Measurements from ENCODE around the gene EIPR1. TPM values are rescaled to one million over a fixed set of nuclear protein-coding genes. Genes with fewer than 3 reads are reported as not detected.

The EIPR1 gene
- total RNA-seq, 1 donor from 2014 or later, result 27.8 TPM

- no peaks in the 10 kb centered on the region for H3K36me3 ChIP-seq (ENCODE audit: insufficient read depth, low read length)
- Mint-ChIP-seq H3K9me3 (ENCODE audit: unreplicated experiment) (peaks cover 4% of the 10 kb centered on the region), H3K4me3 (ENCODE audit: unreplicated experiment) (no peak overlapping the region), H3K36me3 (ENCODE audit: low read depth, unreplicated experiment) (peaks cover 5% of the 10 kb centered on the region), H3K27me3 (ENCODE audit: low read depth, unreplicated experiment) (no peaks in the 10 kb centered on the region), H3K27ac (ENCODE audit: unreplicated experiment) (no peak overlapping the region), H3K4me1 (ENCODE audit: low read depth, unreplicated experiment) (peaks cover 4% of the 10 kb centered on the region)
- FAIRE-seq, result no peak
- peaks cover 8% of the 10 kb centered on the region for H3K79me2 ChIP-seq (ENCODE audit: insufficient read depth, low read length)
- H4K20me1 ChIP-seq (ENCODE audit: insufficient read depth, low read length), result peaks cover 21% of the 10 kb centered on the region
- H3K27me3 ChIP-seq (ENCODE audit: insufficient read depth, low read length), result no peaks in the 10 kb centered on the region
- no peak overlapping the region for H2AFZ ChIP-seq (ENCODE audit: low read depth, low read length)
- DNase-seq (ENCODE audit: low read depth), result no peak
- no peaks in the 10 kb centered on the region for H3K4me1 ChIP-seq (ENCODE audit: insufficient read depth, low read length)
- H3K27ac ChIP-seq (ENCODE audit: low read depth, low read length), result no peak overlapping the region
- no peak overlapping the region for H3K9ac ChIP-seq (ENCODE audit: low read length)
- H3K4me3 ChIP-seq (ENCODE audit: insufficient read depth, low read depth, low read length), result no peak overlapping the region
- H3K9me3 ChIP-seq (ENCODE audit: insufficient read depth, low read depth, low read length), result peaks cover 6% of the 10 kb centered on the region
- TF ChIP-seq CTCF (IDR thresholded peaks at IDR 0.05; ENCODE audit: insufficient read depth, low read depth, low read length) (no peak), EZH2 (IDR thresholded peaks at IDR 0.05; ENCODE audit: insufficient read depth, low read length) (no peak)
- no peak overlapping the region for H3K4me2 ChIP-seq (ENCODE audit: low read length)
Measured at GRCh38 chr2:3217646-3218045, 160.0 kb downstream of the EIPR1 start.

- Mint-ChIP-seq H3K27me3 (ENCODE audit: low read depth, unreplicated experiment) (no peaks in the 10 kb centered on the region), H3K4me3 (ENCODE audit: unreplicated experiment) (no peak overlapping the region), H3K36me3 (ENCODE audit: low read depth, unreplicated experiment) (peaks cover 5% of the 10 kb centered on the region), H3K4me1 (ENCODE audit: low read depth, unreplicated experiment) (no peaks in the 10 kb centered on the region), H3K9me3 (ENCODE audit: unreplicated experiment) (peaks cover 3% of the 10 kb centered on the region), H3K27ac (ENCODE audit: unreplicated experiment) (no peak overlapping the region)
- H3K4me3 ChIP-seq (ENCODE audit: insufficient read depth, low read depth, low read length), result no peak overlapping the region
- H3K4me1 ChIP-seq (ENCODE audit: insufficient read depth, low read length), result no peaks in the 10 kb centered on the region
- TF ChIP-seq CTCF (IDR thresholded peaks at IDR 0.05; ENCODE audit: insufficient read depth, low read depth, low read length) (no peak), EZH2 (IDR thresholded peaks at IDR 0.05; ENCODE audit: insufficient read depth, low read length) (no peak)
- no peak for FAIRE-seq
- peaks cover 8% of the 10 kb centered on the region for H3K79me2 ChIP-seq (ENCODE audit: insufficient read depth, low read length)
- no peak overlapping the region for H2AFZ ChIP-seq (ENCODE audit: low read depth, low read length)
- H3K9ac ChIP-seq (ENCODE audit: low read length), result no peak overlapping the region
- H3K27ac ChIP-seq (ENCODE audit: low read depth, low read length), result no peak overlapping the region
- H3K27me3 ChIP-seq (ENCODE audit: insufficient read depth, low read length), result no peaks in the 10 kb centered on the region
- peaks cover 21% of the 10 kb centered on the region for H4K20me1 ChIP-seq (ENCODE audit: insufficient read depth, low read length)
- H3K4me2 ChIP-seq (ENCODE audit: low read length), result no peak overlapping the region
- H3K36me3 ChIP-seq (ENCODE audit: insufficient read depth, low read length), result no peaks in the 10 kb centered on the region
- no peak for DNase-seq (ENCODE audit: low read depth)
- peaks cover 6% of the 10 kb centered on the region for H3K9me3 ChIP-seq (ENCODE audit: insufficient read depth, low read depth, low read length)
Measured at GRCh38 chr2:3216841-3217495, 160.7 kb downstream of the EIPR1 start.

- no peak overlapping the region for H3K27ac ChIP-seq (ENCODE audit: low read depth, low read length)
- no peaks in the 10 kb centered on the region for H3K36me3 ChIP-seq (ENCODE audit: insufficient read depth, low read length)
- peaks cover 3% of the 10 kb centered on the region for H3K79me2 ChIP-seq (ENCODE audit: insufficient read depth, low read length)
- H3K4me2 ChIP-seq (ENCODE audit: low read length), result no peak overlapping the region
- H3K9me3 Mint-ChIP-seq (ENCODE audit: unreplicated experiment), result no peaks in the 10 kb centered on the region
- H3K36me3 Mint-ChIP-seq (ENCODE audit: low read depth, unreplicated experiment), result peaks cover 2% of the 10 kb centered on the region
- no peaks in the 10 kb centered on the region for H3K4me1 ChIP-seq (ENCODE audit: insufficient read depth, low read length)
- H3K4me1 Mint-ChIP-seq (ENCODE audit: low read depth, unreplicated experiment), result no peaks in the 10 kb centered on the region
- no peak overlapping the region for H2AFZ ChIP-seq (ENCODE audit: low read depth, low read length)
- no peak overlapping the region for H3K27ac Mint-ChIP-seq (ENCODE audit: unreplicated experiment)
- FAIRE-seq, result no peak
- no peak overlapping the region for H3K4me3 Mint-ChIP-seq (ENCODE audit: unreplicated experiment)
- H4K20me1 ChIP-seq (ENCODE audit: insufficient read depth, low read length), result peaks cover 15% of the 10 kb centered on the region
- no peaks in the 10 kb centered on the region for H3K27me3 Mint-ChIP-seq (ENCODE audit: low read depth, unreplicated experiment)
- TF ChIP-seq EZH2 (IDR thresholded peaks at IDR 0.05; ENCODE audit: insufficient read depth, low read length), result no peak
- no peak for TF ChIP-seq CTCF (IDR thresholded peaks at IDR 0.05; ENCODE audit: insufficient read depth, low read depth, low read length)
- H3K9ac ChIP-seq (ENCODE audit: low read length), result no peak overlapping the region
- H3K9me3 ChIP-seq (ENCODE audit: insufficient read depth, low read depth, low read length), result no peaks in the 10 kb centered on the region
- no peak overlapping the region for H3K4me3 ChIP-seq (ENCODE audit: insufficient read depth, low read depth, low read length)
- H3K27me3 ChIP-seq (ENCODE audit: insufficient read depth, low read length), result no peaks in the 10 kb centered on the region
- no peak for DNase-seq (ENCODE audit: low read depth)
Measured at GRCh38 chr2:3214806-3215404, 162.7 kb downstream of the EIPR1 start.
